ENCODE data around the gene STEAP4. TPM values are rescaled to one million over a fixed set of nuclear protein-coding genes. Genes with fewer than 3 reads are reported as not detected.
"Not testable (repeated sequence)": the region's sequence is repeated elsewhere in the genome, so short reads cannot be mapped to it uniquely, and the experiment has no call there.

Gene STEAP4
- total RNA-seq, 2 experiments from 2014 or later: not detected

- ChIA-PET POLR2A (no interaction called here), CTCF (no interaction called here)
- no peaks in the 10 kb centered on the region for H3K4me1 Mint-ChIP-seq (ENCODE audit: low read depth)
- H3K9me3 Mint-ChIP-seq: no peaks in the 10 kb centered on the region
- intact Hi-C loops (cut with micrococcal nuclease): no loop called here
- H3K36me3 Mint-ChIP-seq: no peaks in the 10 kb centered on the region
- no peak overlapping the region for H3K4me3 Mint-ChIP-seq
- DNase-seq: no peak
- H3K27ac Mint-ChIP-seq: no peak overlapping the region
- H3K27me3 Mint-ChIP-seq: peaks cover 8% of the 10 kb centered on the region
Measured at GRCh38 chr7:88280801-88281200, 25.9 kb downstream of the STEAP4 start.

DNA sequence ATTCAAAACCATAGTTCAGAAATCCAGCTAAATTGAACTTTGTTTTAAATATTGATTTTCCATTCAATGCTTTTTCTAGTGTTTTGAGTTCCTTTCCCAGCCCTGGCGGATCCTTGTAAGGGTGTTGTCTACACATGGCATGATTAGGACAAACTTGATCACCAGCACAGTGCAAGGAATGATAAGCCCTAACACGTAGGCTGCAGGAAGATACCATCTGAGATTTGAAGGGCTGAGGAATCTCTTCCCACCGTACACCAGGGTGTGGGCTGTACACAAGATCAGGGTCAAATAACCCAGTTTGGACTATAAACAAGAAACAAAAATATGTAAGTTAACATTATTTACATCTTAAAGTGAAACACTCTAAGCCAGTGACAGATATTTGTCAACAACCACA lies 27.4 kb downstream of the STEAP4 start:
- CTCF ChIA-PET: no interaction called here
- intact Hi-C loops (cut with micrococcal nuclease): no loop called here
- no peaks in the 10 kb centered on the region for H3K4me1 Mint-ChIP-seq (ENCODE audit: low read depth)
- H3K4me3 Mint-ChIP-seq: no peak overlapping the region
- no peaks in the 10 kb centered on the region for H3K9me3 Mint-ChIP-seq
- DNase-seq: no peak
- peaks cover 6% of the 10 kb centered on the region for H3K27me3 Mint-ChIP-seq
- POLR2A ChIA-PET: no interaction called here
- H3K36me3 Mint-ChIP-seq: no peaks in the 10 kb centered on the region
- no peak overlapping the region for H3K27ac Mint-ChIP-seq

GRCh38 chr7:88278881-88279280 lies 27.8 kb downstream of the STEAP4 start:
- Mint-ChIP-seq H3K9me3 (no peaks in the 10 kb centered on the region), H3K4me1 (ENCODE audit: low read depth) (no peaks in the 10 kb centered on the region), H3K27ac (no peak overlapping the region), H3K4me3 (no peak overlapping the region), H3K27me3 (peaks cover 6% of the 10 kb centered on the region), H3K36me3 (no peaks in the 10 kb centered on the region)
- DNase-seq: no peak
- ChIA-PET CTCF (interaction anchor here (0.6 kb wide), 1 partner anchor 42 kb away, joined by 4 read pairs; no protein-coding TSS in a partner anchor), POLR2A (no interaction called here)
- intact Hi-C loops (cut with micrococcal nuclease): no loop called here

DNA sequence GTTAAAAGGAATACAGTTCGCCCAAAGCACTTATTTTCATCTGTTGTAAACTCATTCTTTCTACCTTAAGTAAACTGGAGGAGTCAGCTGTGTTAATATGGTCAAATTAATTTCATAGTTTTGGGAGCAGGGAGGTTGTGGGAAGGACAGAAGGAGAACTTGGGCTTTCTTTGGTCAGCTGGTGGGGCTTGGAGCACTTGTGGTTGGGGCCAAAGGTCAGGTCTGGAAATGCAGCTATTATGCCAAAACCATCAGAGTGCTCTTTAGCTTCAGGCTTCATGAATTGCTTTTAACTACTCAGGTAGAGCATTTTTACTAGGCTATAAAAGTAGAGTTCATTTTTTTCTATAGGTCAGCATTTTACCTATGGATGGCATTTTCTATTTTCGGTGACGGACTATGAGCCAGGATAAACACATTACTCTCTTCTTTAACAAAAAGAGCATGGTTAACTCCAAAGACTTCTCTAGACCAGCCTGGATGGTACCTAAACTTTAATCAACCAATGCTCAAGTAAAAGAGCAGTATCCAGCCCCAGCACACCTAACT lies 30.0 kb downstream of the STEAP4 start:
- H3K4me1 Mint-ChIP-seq (ENCODE audit: low read depth): no peaks in the 10 kb centered on the region
- H3K4me3 Mint-ChIP-seq: no peak overlapping the region
- CTCF ChIA-PET: no interaction called here
- no peaks in the 10 kb centered on the region for H3K36me3 Mint-ChIP-seq
- POLR2A ChIA-PET: no interaction called here
- no peaks in the 10 kb centered on the region for H3K9me3 Mint-ChIP-seq
- peaks cover 6% of the 10 kb centered on the region for H3K27me3 Mint-ChIP-seq
- H3K27ac Mint-ChIP-seq: no peak overlapping the region
- no peak for DNase-seq
- intact Hi-C loops (cut with micrococcal nuclease): no loop called here

GRCh38 chr7:88274856-88275255 lies 31.8 kb downstream of the STEAP4 start:
- H3K36me3 Mint-ChIP-seq; POLR2A ChIA-PET; CTCF ChIA-PET; DNase-seq; H3K4me3 Mint-ChIP-seq; intact Hi-C loops (cut with micrococcal nuclease); H3K9me3 Mint-ChIP-seq; H3K4me1 Mint-ChIP-seq (ENCODE audit: low read depth); H3K27ac Mint-ChIP-seq; H3K27me3 Mint-ChIP-seq: not testable (repeated sequence)

DNA sequence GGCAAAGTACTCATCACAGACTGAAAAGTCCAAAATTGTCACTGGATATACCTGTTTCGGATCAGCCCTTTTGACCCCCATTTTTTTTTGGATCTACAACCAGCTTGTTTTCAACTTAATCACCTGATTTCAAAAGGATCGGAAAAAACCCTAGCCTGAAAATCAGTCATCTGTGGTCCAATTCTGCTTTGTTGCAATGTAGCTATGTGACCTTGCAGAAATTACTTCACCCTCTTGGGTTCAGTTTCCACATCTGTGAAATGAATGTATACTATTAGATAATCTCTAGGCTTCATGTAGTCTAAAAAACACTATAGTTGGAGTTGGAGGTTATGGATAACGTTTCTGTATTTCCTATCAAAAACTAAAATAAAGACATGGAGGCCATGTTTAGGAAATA lies 37.1 kb downstream of the STEAP4 start:
- ChIA-PET POLR2A (no interaction called here), CTCF (no interaction called here)
- Mint-ChIP-seq H3K27me3 (peaks cover 3% of the 10 kb centered on the region), H3K9me3 (no peaks in the 10 kb centered on the region), H3K4me3 (no peak overlapping the region), H3K36me3 (no peaks in the 10 kb centered on the region), H3K4me1 (ENCODE audit: low read depth) (no peaks in the 10 kb centered on the region), H3K27ac (no peak overlapping the region)
- intact Hi-C loops (cut with micrococcal nuclease): no loop called here
- no peak for DNase-seq

GRCh38 chr7:88268858-88269257 lies 37.8 kb downstream of the STEAP4 start:
- ChIA-PET CTCF (no interaction called here), POLR2A (no interaction called here)
- Mint-ChIP-seq H3K27me3 (peaks cover 3% of the 10 kb centered on the region), H3K36me3 (no peaks in the 10 kb centered on the region), H3K27ac (no peak overlapping the region), H3K9me3 (no peaks in the 10 kb centered on the region), H3K4me1 (ENCODE audit: low read depth) (no peaks in the 10 kb centered on the region), H3K4me3 (no peak overlapping the region)
- DNase-seq: no peak
- intact Hi-C loops (cut with micrococcal nuclease): no loop called here

DNA sequence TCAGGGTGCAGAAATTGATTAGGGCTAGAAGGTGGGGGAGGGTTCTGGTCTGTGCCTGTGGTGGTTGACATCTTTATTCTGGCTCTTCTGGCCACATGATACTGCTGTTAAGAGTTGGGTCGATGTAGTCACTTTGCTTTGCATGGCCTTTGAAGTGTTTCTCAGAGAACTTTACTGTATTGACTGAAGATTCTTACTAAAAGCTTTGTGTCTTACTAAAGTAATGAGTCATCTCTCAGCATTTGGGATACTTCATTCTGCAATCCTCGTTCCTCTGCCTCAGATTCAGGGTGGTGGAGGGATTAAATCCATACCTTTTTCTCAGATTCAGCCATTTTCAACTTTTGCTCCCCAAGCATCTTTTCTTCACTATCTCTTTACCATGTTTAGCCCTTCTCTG lies 38.6 kb downstream of the STEAP4 start:
- CTCF ChIA-PET: no interaction called here
- no peak for DNase-seq

GRCh38 chr7:88267421-88267820 lies 39.3 kb downstream of the STEAP4 start:
- no peak for DNase-seq
- H3K36me3 Mint-ChIP-seq: no peaks in the 10 kb centered on the region
- peaks cover 3% of the 10 kb centered on the region for H3K27me3 Mint-ChIP-seq
- H3K27ac Mint-ChIP-seq: no peak overlapping the region
- no peaks in the 10 kb centered on the region for H3K9me3 Mint-ChIP-seq
- ChIA-PET POLR2A (no interaction called here), CTCF (no interaction called here)
- no peak overlapping the region for H3K4me3 Mint-ChIP-seq
- no peaks in the 10 kb centered on the region for H3K4me1 Mint-ChIP-seq (ENCODE audit: low read depth)
- intact Hi-C loops (cut with micrococcal nuclease): no loop called here

More for the DNA sequence above, 38.6 kb downstream of the STEAP4 start:
- H3K27me3 Mint-ChIP-seq: peaks cover 3% of the 10 kb centered on the region
- intact Hi-C loops (cut with micrococcal nuclease): no loop called here
- POLR2A ChIA-PET: no interaction called here
- H3K9me3 Mint-ChIP-seq: no peaks in the 10 kb centered on the region
- H3K4me3 Mint-ChIP-seq: no peak overlapping the region
- H3K27ac Mint-ChIP-seq: no peak overlapping the region
- no peaks in the 10 kb centered on the region for H3K36me3 Mint-ChIP-seq
- no peaks in the 10 kb centered on the region for H3K4me1 Mint-ChIP-seq (ENCODE audit: low read depth)

- H3K36me3 Mint-ChIP-seq; H3K27me3 Mint-ChIP-seq; intact Hi-C loops (cut with micrococcal nuclease); CTCF ChIA-PET; H3K4me3 Mint-ChIP-seq; H3K27ac Mint-ChIP-seq; H3K4me1 Mint-ChIP-seq (ENCODE audit: low read depth); H3K9me3 Mint-ChIP-seq; DNase-seq: not testable (repeated sequence)
- POLR2A ChIA-PET: interaction anchor here (0.6 kb wide), 1 partner anchor 1136 kb away, joined by 5 read pairs; no protein-coding TSS in a partner anchor
Measured at GRCh38 chr7:88264987-88265386, 41.7 kb downstream of the STEAP4 start.

DNA sequence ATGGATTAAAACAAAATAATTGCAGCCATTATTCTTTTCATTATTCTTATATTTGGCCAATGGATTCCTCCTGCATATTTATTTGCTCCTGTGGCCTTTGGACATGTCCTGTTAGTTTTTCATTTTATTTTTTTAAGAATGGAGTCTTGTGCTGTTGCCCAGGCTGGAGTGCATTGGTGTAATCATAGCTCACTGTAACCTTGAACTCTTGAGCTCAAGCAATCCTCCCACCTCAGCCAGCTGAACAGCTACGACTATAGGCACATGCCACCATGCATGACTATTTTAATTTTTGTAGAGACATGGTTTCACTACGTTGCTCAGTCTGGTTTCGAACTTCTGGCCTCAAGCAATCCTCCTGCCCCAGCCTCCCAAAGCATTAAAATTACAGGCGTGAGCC lies 44.1 kb downstream of the STEAP4 start:
- no peak for DNase-seq
- POLR2A ChIA-PET: no interaction called here
- Mint-ChIP-seq H3K27me3 (peaks cover 5% of the 10 kb centered on the region), H3K4me1 (ENCODE audit: low read depth) (no peaks in the 10 kb centered on the region), H3K36me3 (no peaks in the 10 kb centered on the region), H3K4me3 (no peak overlapping the region), H3K27ac (no peak overlapping the region), H3K9me3 (no peaks in the 10 kb centered on the region)
- intact Hi-C loops (cut with micrococcal nuclease): no loop called here
- CTCF ChIA-PET: no interaction called here

- H3K36me3 Mint-ChIP-seq: no peaks in the 10 kb centered on the region
- H3K9me3 Mint-ChIP-seq: no peaks in the 10 kb centered on the region
- ChIA-PET POLR2A (no interaction called here), CTCF (no interaction called here)
- H3K4me3 Mint-ChIP-seq: no peak overlapping the region
- H3K27me3 Mint-ChIP-seq: peaks cover 5% of the 10 kb centered on the region
- H3K27ac Mint-ChIP-seq: no peak overlapping the region
- DNase-seq: no peak
- H3K4me1 Mint-ChIP-seq (ENCODE audit: low read depth): no peaks in the 10 kb centered on the region
- intact Hi-C loops (cut with micrococcal nuclease): no loop called here
Measured at GRCh38 chr7:88260719-88261118, 46.0 kb downstream of the STEAP4 start.

DNA sequence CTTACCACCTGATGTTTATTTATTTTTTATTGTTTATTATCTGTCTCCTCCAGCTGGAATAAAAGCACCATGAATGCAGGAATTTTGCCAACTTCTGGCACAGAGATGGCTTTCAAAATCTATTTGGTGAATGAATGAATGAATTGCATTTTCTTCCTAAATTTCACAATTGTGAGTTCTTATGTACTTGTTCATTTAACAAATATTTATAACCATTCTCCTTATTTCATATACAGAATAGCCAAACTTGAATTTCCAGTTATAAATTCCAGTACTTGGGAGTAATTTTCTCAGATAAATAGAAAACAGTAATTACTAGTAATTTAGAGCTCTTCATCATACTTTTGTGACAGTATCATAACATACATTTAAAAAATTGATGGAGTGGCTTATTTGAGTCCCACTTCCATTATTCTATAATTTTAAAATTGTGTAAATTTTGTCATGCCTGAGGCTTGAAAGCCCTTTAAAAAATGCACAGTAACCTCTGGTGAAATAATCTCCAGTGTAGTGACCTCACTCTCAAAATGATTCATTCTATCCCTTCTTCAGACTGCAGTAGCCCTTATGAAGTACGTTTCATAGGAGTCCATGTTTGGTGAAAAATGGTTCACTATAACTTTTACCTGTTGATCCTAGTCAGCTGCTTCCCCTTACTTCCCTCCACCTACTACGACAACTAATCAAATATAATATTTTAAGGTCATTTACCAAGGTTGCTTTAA lies 46.9 kb downstream of the STEAP4 start:
- H3K4me1 Mint-ChIP-seq (ENCODE audit: low read depth): no peaks in the 10 kb centered on the region
- no peak overlapping the region for H3K27ac Mint-ChIP-seq
- peaks cover 2% of the 10 kb centered on the region for H3K27me3 Mint-ChIP-seq
- no peak for DNase-seq
- CTCF ChIA-PET: interaction anchor here (0.5 kb wide), 1 partner anchor 42 kb away, joined by 3 read pairs; no protein-coding TSS in a partner anchor
- peaks cover 1% of the 10 kb centered on the region for H3K9me3 Mint-ChIP-seq
- H3K4me3 Mint-ChIP-seq: no peak overlapping the region
- intact Hi-C loops (cut with micrococcal nuclease): no loop called here
- POLR2A ChIA-PET: no interaction called here
- H3K36me3 Mint-ChIP-seq: no peaks in the 10 kb centered on the region

Measured in activated CD4-positive, alpha-beta memory T cell treated with anti-CD3 and anti-CD28 coated beads for 36 hours (primary cell).